Measurements from ENCODE around the gene RMRP. TPM values are rescaled to one million over a fixed set of nuclear protein-coding genes. Genes with fewer than 3 reads are reported as not detected.
A peak's percentile ranks its signal among the peaks of the same experiment; 100 is the strongest.

Gene RMRP
- total RNA-seq (over 10,000 TPM in 1 of 5 experiments, 1,000 to 10,000 TPM in 4; 5,750 to 11,273 (median 9,225) TPM), polyA plus RNA-seq (10 to 100 TPM in 1 of 2 donors, not detected in 1; 49.2 TPM)

DNA sequence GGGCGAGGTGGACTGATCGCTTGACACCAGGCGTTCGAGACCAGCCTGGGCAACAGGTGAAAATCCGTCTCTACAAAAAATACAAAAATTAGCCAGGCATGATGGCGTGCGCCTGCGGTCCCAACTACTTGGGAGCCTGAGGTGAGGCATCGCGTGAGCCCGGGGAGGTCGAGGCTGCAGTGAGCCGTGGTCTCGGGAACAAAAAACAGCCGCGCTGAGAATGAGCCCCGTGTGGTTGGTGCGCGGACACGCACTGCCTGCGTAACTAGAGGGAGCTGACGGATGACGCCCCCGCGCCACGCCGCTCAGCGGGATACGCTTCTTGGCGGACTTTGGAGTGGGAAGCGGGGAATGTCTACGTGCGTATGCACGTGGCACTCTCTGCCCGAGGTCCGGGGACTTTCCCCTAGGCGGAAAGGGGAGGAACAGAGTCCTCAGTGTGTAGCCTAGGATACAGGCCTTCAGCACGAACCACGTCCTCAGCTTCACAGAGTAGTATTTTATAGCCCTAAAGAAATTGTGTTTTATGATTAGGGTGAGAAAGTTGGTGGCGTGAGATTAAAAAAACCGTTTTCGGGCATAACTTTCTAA lies at the start of gene RMRP:
RMRP (minus strand) TSS at position 474 of the 591 bp plus-strand sequence.
- Mint-ChIP-seq H3K27ac (peak within 1 kb of the TSS; percentile 97 to 100 (median 100)), H3K4me3 (peak within 1 kb of the TSS; percentile 78 to 95 (median 90)), H3K36me3 (peaks cover 0 to 25% (median 16%) of the 10 kb centered on the region in 5 donors), H3K4me1 (peaks cover 42 to 78% (median 69%) of the 10 kb centered on the region in 7 donors), H3K27me3 (peaks cover 0 to 6% (median 0%) of the 10 kb centered on the region in 5 donors), H3K9me3 (peaks cover 0 to 13% (median 0%) of the 10 kb centered on the region in 11 donors)
- Histone ChIP-seq H3K27me3 (ENCODE audit: control insufficient read depth in 2 of 2, insufficient read depth in 2 of 2, low read length in 2 of 2) (no peaks in the 10 kb centered on the region), H3K4me1 (ENCODE audit: control insufficient read depth in 2 of 2, insufficient read depth in 2 of 2, low read length in 2 of 2) (peaks cover 35 to 48% of the 10 kb centered on the region in 2 donors), H3K36me3 (ENCODE audit: control insufficient read depth in 2 of 3, insufficient read depth in 3 of 3, low read length in 3 of 3) (peaks cover 0 to 12% (median 9%) of the 10 kb centered on the region in 3 experiments), H3K4me3 (ENCODE audit: low read length) (peak within 1 kb of the TSS; percentile 94), H3K9me3 (ENCODE audit: control insufficient read depth in 2 of 3, low read length in 3 of 3) (no peaks in the 10 kb centered on the region), H3K27ac (ENCODE audit: low read depth, low read length) (peak within 1 kb of the TSS; percentile 99)
- ChIA-PET CTCF (interaction anchor here (0.5 to 10.2 kb wide), 24 partner anchors 10 to 283 kb away, joined by 3 to 107 read pairs (median 4); partner anchors contain the start of genes CD72, CREB3, GBA2 and RGP1), POLR2A (interaction anchor here (0.6 to 11.8 kb wide), 24 partner anchors 10 to 1022 kb away, joined by 3 to 264 read pairs (median 4); partner anchors contain the start of genes CD72, CREB3, GBA2 and RGP1)
- intact Hi-C loops (cut with micrococcal nuclease), result loop anchor here (1.0 to 5.0 kb wide), 14 partner anchors 8 to 545 kb away; partner anchors contain the start of genes CREB3 (in 2 of the 2), HINT2 (in 2 of the 2), TLN1 (in 2 of the 2) and ARHGEF39 (in 1 of the 2)
- DNase-seq (peak; percentile 67 to 93 (median 91)), ATAC-seq (peak; percentile 87)

DNA sequence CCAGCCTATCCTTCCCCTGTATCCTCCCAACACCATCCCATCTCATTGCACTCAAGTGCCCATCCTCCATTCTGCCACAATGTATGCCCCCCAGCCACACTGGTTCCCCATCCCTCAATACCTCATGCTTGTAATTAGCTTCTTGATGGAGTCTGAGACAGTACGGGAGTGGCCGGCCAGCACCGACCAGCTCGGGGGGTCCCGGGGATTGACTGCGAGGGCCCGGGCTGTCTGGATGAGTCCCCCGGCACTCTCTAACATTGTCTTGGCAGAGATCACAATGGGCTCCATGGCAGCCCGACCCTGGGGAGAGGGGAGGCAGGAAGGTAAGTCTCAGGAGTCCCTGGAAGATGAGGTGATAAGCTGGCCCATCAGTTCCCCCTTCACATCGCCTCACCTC lies 49.1 kb upstream of the RMRP start:
- peak overlapping the region in 7 of 9 donors; percentile 28 to 80 (median 61) for H3K27ac Mint-ChIP-seq
- H3K36me3 Mint-ChIP-seq, result peaks cover 30 to 70% (median 44%) of the 10 kb centered on the region in 5 donors
- H3K4me1 Mint-ChIP-seq, result peaks cover 0 to 8% (median 0%) of the 10 kb centered on the region in 7 donors

DNA sequence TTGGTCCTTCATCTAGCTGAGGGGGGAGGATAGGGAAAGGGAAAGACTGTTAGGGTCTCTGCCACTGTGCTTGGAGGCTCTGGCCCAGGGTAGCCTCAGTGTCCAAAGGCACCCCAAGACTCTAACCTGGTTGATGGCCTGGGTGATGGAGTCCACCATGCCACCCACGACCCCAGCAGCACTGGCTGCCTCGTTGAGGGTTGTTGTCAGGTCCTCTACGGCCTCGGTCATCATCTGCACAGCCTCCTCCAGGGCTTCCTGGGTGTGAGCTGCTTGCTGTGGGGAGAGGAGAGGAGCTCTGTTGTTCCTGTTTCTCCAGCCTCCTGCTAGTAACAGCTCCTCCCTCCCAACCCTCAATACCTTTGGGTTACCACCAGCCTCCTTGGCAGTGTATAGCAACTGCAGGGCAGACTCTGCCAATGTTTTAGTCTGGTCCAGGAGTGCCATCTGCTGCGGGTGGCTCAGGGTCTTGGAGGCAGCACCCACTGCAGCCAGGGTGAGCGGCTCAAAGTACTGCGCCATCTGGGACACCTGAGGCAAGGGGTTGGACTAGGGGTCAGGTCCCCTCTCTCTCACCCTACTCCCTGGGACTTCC lies 48.1 kb upstream of the RMRP start:
- no peak overlapping the region for H3K4me3 ChIP-seq (ENCODE audit: low read length)
- no peaks in the 10 kb centered on the region for H3K27me3 Mint-ChIP-seq
- ATAC-seq (no peak), DNase-seq (no peak)
- no peaks in the 10 kb centered on the region for H3K9me3 ChIP-seq (ENCODE audit: control insufficient read depth in 2 of 3, low read length in 3 of 3)
- peaks cover 56 to 95% (median 65%) of the 10 kb centered on the region in 3 experiments for H3K36me3 ChIP-seq (ENCODE audit: control insufficient read depth in 2 of 3, insufficient read depth in 3 of 3, low read length in 3 of 3)
- H3K9me3 Mint-ChIP-seq, result peaks cover 0 to 2% (median 0%) of the 10 kb centered on the region in 11 donors
- H3K27ac ChIP-seq (ENCODE audit: low read depth, low read length), result no peak overlapping the region
- H3K36me3 Mint-ChIP-seq, result peaks cover 30 to 61% (median 41%) of the 10 kb centered on the region in 5 donors
- H3K27me3 ChIP-seq (ENCODE audit: control insufficient read depth in 2 of 2, insufficient read depth in 2 of 2, low read length in 2 of 2), result no peaks in the 10 kb centered on the region
- H3K27ac Mint-ChIP-seq, result no peak overlapping the region
- H3K4me3 Mint-ChIP-seq, result no peak overlapping the region
- POLR2A ChIA-PET, result interaction anchor here (3.1 kb wide), 1 partner anchor 10 kb away, joined by 9 read pairs; no protein-coding TSS in a partner anchor
- peaks cover 0 to 8% (median 0%) of the 10 kb centered on the region in 7 donors for H3K4me1 Mint-ChIP-seq
- H3K4me1 ChIP-seq (ENCODE audit: control insufficient read depth in 2 of 2, insufficient read depth in 2 of 2, low read length in 2 of 2), result no peaks in the 10 kb centered on the region
- intact Hi-C loops (cut with micrococcal nuclease), result no loop called here
- CTCF ChIA-PET, result interaction anchor here (1.0 to 2.2 kb wide), 3 partner anchors 9 to 48 kb away, joined by 3 to 11 read pairs (median 4); partner anchors contain the start of genes CCDC107 and RMRP

More for the DNA sequence above, 49.1 kb upstream of the RMRP start:
- peaks cover 0 to 2% (median 0%) of the 10 kb centered on the region in 11 donors for H3K9me3 Mint-ChIP-seq
- no peaks in the 10 kb centered on the region for H3K27me3 Mint-ChIP-seq
- intact Hi-C loops (cut with micrococcal nuclease), result no loop called here
- Histone ChIP-seq H3K4me1 (ENCODE audit: control insufficient read depth in 2 of 2, insufficient read depth in 2 of 2, low read length in 2 of 2) (no peaks in the 10 kb centered on the region), H3K36me3 (ENCODE audit: control insufficient read depth in 2 of 3, insufficient read depth in 3 of 3, low read length in 3 of 3) (peaks cover 55 to 95% (median 62%) of the 10 kb centered on the region in 3 experiments), H3K4me3 (ENCODE audit: low read length) (no peak overlapping the region), H3K9me3 (ENCODE audit: control insufficient read depth in 2 of 3, low read length in 3 of 3) (no peaks in the 10 kb centered on the region), H3K27me3 (ENCODE audit: control insufficient read depth in 2 of 2, insufficient read depth in 2 of 2, low read length in 2 of 2) (no peaks in the 10 kb centered on the region), H3K27ac (ENCODE audit: low read depth, low read length) (peak overlapping the region; percentile 32)
- POLR2A ChIA-PET, result interaction anchor here (3.1 kb wide), 1 partner anchor 11 kb away, joined by 9 read pairs; no protein-coding TSS in a partner anchor
- ATAC-seq (no peak), DNase-seq (no peak)
- CTCF ChIA-PET, result interaction anchor here (2.2 kb wide), 1 partner anchor 10 kb away, joined by 11 read pairs; no protein-coding TSS in a partner anchor
- no peak overlapping the region for H3K4me3 Mint-ChIP-seq

DNA sequence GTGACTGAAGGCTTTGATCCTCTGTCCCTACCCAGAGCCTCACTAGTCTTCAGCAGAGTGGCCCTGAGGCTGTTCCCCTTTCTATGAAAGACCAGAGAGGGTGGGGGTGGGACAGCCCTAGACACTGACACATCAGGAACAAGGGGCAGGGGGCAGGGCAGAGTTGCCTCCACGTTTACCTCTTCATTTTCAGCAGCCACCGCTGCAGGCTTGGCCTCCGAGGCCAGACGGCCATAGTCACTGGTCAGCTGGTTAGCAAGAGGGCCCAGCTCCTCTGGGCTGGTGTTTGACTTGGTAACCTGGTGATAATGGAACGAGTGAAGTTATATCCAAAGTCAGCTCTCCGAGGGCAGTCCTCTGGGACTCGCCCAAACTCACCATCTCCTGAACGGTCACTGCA lies 47.6 kb upstream of the RMRP start:
- CTCF ChIA-PET, result interaction anchor here (1.0 to 2.2 kb wide), 3 partner anchors 8 to 48 kb away, joined by 3 to 11 read pairs (median 4); partner anchors contain the start of genes CCDC107 and RMRP
- POLR2A ChIA-PET, result interaction anchor here (1.0 to 3.1 kb wide), 2 partner anchors 9 to 66 kb away, joined by 3 to 9 read pairs; no protein-coding TSS in a partner anchor

DNA sequence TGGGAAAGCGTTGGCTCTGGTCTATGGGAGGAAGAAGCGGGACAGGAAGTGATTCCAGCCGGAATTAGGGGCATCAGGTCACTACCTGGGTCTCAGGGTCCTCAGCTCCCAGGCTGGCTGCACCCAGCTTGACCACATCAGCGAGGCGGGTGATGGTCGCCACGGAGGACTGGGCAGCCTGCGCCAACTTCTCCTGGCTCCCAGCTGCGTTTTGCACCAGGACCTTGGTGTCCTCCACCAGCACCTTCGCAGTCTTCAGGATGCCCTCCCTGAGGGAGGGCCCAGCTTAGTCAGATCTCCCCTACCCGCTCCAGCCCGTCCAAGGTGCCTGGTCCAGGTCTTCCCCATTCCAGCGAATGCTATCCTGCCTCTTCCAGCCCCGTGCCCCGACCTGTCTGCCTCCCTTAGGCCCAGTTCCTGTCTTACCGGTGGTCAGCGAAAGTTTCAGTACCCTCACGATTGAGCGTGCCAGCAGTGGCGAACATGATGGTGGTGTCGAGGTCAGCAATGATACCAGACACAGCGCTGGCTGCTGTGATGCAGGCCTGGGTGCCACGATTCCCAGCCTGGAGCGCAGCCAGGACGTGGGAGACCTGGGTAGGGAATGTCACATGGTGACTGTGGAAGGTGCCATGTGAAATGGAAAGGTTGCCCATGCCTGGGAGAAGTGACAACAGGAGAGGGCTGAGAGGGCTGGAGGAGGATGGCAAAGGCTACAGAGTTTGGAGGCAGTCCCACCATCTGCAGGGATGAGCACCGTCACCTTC lies 46.3 kb upstream of the RMRP start:
- ChIA-PET CTCF (interaction anchor here (1.0 kb wide), 1 partner anchor 10 kb away, joined by 4 read pairs; no protein-coding TSS in a partner anchor), POLR2A (interaction anchor here (0.9 to 3.1 kb wide), 2 partner anchors 8 to 54 kb away, joined by 4 to 9 read pairs; no protein-coding TSS in a partner anchor)
- Mint-ChIP-seq H3K36me3 (peaks cover 24 to 53% (median 35%) of the 10 kb centered on the region in 5 donors), H3K4me3 (no peak overlapping the region), H3K27me3 (no peaks in the 10 kb centered on the region), H3K4me1 (peaks cover 0 to 7% (median 0%) of the 10 kb centered on the region in 7 donors), H3K27ac (no peak overlapping the region), H3K9me3 (peaks cover 0 to 2% (median 0%) of the 10 kb centered on the region in 11 donors)
- Histone ChIP-seq H3K27me3 (ENCODE audit: control insufficient read depth in 2 of 2, insufficient read depth in 2 of 2, low read length in 2 of 2) (no peaks in the 10 kb centered on the region), H3K4me1 (ENCODE audit: control insufficient read depth in 2 of 2, insufficient read depth in 2 of 2, low read length in 2 of 2) (no peaks in the 10 kb centered on the region), H3K9me3 (ENCODE audit: control insufficient read depth in 2 of 3, low read length in 3 of 3) (no peaks in the 10 kb centered on the region), H3K36me3 (ENCODE audit: control insufficient read depth in 2 of 3, insufficient read depth in 3 of 3, low read length in 3 of 3) (peaks cover 68 to 100% (median 75%) of the 10 kb centered on the region in 3 experiments), H3K4me3 (ENCODE audit: low read length) (no peak overlapping the region), H3K27ac (ENCODE audit: low read depth, low read length) (no peak overlapping the region)
- DNase-seq (no peak), ATAC-seq (no peak)
- intact Hi-C loops (cut with micrococcal nuclease), result no loop called here

More for the DNA sequence above, 47.6 kb upstream of the RMRP start:
- Mint-ChIP-seq H3K27ac (no peak overlapping the region), H3K9me3 (peaks cover 0 to 2% (median 0%) of the 10 kb centered on the region in 11 donors), H3K27me3 (no peaks in the 10 kb centered on the region), H3K4me1 (peaks cover 0 to 8% (median 0%) of the 10 kb centered on the region in 7 donors), H3K36me3 (peaks cover 27 to 56% (median 36%) of the 10 kb centered on the region in 5 donors), H3K4me3 (no peak overlapping the region)
- intact Hi-C loops (cut with micrococcal nuclease), result no loop called here
- no peak for ATAC-seq
- no peaks in the 10 kb centered on the region for H3K9me3 ChIP-seq (ENCODE audit: control insufficient read depth in 2 of 3, low read length in 3 of 3)
- H3K36me3 ChIP-seq (ENCODE audit: control insufficient read depth in 2 of 3, insufficient read depth in 3 of 3, low read length in 3 of 3), result peaks cover 61 to 95% (median 70%) of the 10 kb centered on the region in 3 experiments
- no peak for DNase-seq
- H3K27ac ChIP-seq (ENCODE audit: low read depth, low read length), result no peak overlapping the region
- no peaks in the 10 kb centered on the region for H3K4me1 ChIP-seq (ENCODE audit: control insufficient read depth in 2 of 2, insufficient read depth in 2 of 2, low read length in 2 of 2)
- H3K27me3 ChIP-seq (ENCODE audit: control insufficient read depth in 2 of 2, insufficient read depth in 2 of 2, low read length in 2 of 2), result no peaks in the 10 kb centered on the region
- H3K4me3 ChIP-seq (ENCODE audit: low read length), result no peak overlapping the region

Measured in naive thymus-derived CD4-positive, alpha-beta T cell (primary cell).